DMS53 treated with DMSO at 0.1 percent for 48 hours (cell line): ENCODE data around the gene SHB.
A peak's percentile ranks its signal among the peaks of the same experiment; 100 is the strongest.

Experiments used
- DNase-seq: peaks from one replicate; lab custom pipeline; 2025; ENCODE audit not compliant: unreplicated experiment; lab: John Stamatoyannopoulos, UW

The SHB gene

DNA sequence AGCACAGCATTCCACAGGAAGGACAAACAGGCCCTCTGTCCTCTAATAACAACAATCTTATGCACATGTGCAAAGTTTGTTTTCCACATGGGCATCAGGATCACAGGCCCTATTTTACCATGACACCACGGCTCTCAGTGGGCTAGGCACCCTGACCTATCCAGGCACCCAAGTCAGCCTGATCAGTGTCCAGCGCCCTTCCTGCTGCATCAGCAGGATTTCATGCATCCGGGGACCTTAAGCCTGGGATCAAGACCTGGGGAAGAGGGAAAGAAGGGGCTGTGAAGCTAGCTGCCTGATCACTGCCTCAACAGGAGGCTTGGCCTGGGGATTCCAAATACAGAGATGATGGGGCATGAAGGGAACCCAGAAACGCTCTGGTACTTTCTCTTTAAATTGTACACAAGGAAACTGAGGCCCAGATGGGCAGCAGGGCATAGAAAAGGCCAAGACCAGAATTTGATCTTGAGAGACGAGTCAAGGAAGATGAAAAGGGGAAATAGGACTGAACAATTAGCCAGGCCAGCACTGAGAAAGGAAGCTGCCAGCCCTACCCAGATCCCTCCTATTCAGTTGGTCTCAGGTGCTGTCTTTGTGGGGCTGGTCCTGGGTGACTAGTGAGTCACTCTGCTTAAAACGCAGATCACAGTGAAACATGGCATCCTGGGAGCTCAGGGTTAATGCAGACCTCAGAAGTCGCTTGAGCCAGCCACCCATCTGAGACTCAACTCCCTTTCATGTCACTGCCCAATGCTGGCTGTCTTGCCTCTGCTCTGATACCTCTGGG lies 57.9 kb downstream of the SHB start:
- DNase-seq = no peak

DNA sequence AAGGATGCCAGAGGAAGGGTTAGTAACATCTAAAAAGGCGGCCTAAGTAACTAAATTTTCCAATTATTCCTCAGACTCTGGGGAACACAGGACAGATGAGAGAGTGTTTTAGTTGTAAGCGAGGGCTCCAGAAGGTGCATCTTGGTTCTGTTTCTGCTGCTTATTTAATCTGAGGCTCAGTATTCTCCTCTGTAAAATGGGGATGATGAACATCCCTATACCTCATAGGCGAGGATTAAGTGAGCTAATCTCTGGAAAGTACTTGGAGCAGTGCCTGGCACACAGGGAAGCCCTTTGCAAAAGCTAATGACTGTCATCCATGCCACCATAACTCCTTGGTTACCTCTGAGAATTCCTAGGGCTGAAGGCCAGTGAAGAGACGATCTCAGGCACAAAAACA lies 59.0 kb downstream of the SHB start:
- DNase-seq = no peak

- DNase-seq = no peak
Observed at GRCh38 chr9:38009035-38009501, 60.0 kb downstream of the SHB start.

- DNase-seq = peak; percentile 56
Observed at GRCh38 chr9:38008168-38009034, 60.6 kb downstream of the SHB start.

- no peak for DNase-seq
Observed at GRCh38 chr9:38007016-38007415, 62.0 kb downstream of the SHB start.

DNA sequence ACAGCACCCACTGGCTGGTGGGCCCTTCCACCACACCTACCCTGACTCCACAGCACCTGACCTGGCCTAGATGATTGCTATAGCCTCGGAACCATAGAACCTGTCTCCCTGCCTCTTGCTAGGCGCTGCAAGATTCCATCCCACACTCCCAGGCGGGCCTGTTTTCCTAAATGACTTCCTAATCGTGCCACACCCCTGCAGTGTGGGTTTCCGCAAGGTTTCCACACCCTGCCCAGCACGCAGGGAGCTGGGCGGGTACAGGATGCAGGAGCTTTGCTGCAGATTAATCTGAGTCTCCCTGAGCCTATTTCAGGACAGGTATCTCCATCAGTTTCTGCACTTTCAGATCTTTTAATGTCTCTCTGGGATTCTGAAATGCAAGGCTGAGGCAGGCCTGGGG lies 62.9 kb downstream of the SHB start:
- no peak for DNase-seq

DNA sequence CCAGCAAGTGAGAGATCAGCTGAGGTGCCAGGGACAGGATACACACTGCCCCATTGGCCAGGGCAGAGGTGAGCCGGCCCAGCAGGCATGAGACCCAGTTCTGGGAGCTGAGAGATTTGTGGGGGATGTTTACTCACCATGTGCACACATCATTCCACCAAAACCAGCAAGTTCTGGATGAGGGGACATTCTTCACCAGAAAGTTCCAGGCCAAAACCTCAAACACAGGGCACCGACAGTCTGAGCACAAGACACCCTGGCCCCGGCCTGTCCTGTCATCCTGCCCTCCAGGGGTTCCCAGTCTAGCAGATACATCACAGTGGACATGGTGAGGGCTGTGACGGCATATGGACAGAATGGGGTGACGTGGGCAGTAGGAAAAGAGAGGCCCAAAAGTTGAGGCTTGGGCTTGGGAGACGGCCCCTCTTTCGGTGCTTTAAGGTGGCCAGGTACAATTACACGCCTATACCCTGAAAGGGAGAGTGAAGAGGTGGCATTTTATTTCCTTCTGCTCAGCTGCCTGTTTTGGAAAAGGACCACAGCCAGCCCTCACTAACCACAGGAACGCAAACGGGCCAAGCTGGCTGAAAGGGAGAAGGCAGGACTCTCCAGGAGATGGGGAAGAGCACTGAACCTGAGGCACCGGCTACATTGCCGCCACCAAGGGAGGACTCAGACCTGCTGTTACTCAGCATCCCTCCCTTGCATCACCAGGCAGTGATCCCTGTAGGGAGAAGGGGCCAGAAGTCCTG lies 64.0 kb downstream of the SHB start:
- no peak for DNase-seq

GRCh38 chr9:38003946-38004808 lies 64.8 kb downstream of the SHB start:
- no peak for DNase-seq

GRCh38 chr9:38003230-38003629 lies 65.8 kb downstream of the SHB start:
- no peak for DNase-seq

DNA sequence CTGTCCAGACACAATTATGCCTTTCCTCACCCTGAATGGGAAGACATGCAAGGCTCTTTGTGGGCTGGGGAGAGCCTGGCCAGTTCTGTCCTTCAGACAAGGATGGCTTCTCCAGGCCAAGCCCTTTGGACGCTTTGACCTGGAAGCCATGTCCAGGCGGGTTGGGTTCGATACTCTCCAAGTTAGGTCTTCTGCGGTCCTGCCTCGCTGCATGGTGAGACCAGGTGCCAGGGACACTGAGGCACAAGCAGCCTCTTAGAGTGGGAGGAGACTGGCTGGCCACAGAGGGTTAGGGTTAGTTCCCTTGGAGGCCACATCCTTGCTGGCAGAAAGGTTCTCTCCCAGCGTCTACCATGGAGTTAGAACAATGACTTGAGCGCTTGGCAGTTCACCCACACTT lies 67.6 kb downstream of the SHB start:
- DNase-seq = no peak

DNA sequence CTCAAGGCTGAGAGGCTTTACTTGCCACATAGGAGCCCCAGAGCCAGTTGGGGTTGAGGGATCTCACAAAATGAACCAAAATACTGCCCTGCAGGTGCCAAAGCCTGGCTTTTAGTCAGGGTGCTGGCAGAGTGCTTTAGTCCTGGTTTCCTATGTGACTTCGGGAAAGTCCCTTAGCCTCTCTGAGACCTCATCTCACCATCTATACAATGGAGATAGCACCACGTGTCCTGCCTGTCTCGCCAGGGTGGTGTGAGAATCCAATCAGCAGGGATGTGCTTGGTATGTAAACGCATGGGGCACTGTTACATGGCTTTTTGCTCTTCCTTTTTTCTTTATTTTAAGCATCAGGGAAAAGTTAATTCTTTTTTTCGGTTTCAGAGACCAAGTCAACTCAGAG lies 68.3 kb downstream of the SHB start:
- DNase-seq = no peak

DNA sequence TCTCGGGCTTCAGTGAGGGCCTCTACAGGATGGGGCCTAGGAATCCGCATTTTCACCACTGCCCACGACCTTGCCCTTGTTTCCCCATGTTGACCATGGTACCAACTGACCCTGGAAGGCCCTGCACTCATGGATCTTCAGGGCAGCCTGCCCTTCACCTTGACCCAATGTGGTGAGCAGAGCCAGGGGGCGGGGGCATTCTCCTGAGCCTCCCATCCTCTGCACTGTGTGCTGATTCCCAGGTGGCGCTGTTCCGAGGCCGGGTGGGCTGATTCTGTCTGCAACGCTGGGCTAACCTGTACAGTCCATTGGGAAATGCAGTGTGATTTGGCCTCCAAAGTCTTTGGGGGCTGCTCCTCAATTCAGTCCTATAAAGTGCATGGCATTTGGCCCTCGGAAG lies 68.7 kb downstream of the SHB start:
- DNase-seq = no peak

- DNase-seq = no peak
Observed at GRCh38 chr9:37999588-38000189, 69.3 kb downstream of the SHB start.

GRCh38 chr9:37998881-37999587 lies 70.0 kb downstream of the SHB start:
- peak; percentile 9 for DNase-seq

DNA sequence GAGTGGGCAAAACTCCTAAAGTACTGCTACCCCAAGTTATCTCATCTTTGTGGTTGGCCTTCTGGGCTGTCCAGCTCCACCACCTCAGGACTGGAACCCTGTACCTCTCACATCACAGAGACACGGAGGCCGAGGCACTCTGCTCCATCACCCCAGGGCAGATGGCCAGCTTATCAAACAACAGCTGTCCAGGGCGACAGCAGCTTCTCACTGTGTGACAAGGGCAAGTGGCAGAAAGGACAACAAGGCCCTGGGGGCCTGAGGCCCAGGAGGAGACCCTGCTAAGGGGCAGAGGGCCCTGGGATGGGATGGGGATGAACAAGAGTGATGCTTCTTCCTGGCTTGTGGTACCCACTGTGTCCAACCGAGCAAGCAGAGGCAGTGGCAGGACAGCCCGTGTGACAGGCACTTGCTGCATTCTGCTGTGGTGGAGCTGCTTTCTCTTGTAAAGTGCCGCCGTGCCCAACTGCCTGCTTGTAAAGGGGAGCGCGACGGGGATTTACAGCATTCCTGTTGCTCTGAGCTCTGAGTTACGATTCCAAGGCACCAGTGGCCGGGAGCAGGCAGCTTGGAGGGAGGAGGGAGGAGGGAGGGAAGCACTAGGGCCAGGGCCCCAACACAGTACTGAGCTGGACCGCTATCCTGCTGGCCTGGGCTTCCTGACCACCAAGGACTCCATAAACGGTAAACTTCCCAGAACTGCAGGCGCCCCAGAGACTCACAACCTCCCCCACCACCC lies 71.2 kb downstream of the SHB start:
- DNase-seq = no peak

DNA sequence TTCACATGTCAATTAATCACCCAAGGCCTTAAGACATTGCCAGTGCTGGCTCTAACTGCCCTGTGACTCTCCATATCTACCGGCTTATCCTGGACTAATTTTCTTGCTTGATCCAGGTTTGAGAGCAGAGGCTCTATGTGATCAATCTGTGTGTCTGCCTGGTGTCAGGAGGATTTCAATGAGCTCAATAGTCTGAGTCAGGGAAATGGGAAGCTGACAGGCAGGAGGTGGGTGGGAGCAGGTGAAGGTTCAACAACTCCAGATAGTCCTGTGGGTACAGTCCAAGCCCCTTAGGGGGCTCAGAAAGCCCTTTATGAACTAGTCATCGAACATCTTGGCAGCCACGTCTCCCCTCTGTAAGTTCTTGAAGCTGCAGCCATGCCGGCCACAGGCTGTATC lies 72.2 kb downstream of the SHB start:
- no peak for DNase-seq

DNA sequence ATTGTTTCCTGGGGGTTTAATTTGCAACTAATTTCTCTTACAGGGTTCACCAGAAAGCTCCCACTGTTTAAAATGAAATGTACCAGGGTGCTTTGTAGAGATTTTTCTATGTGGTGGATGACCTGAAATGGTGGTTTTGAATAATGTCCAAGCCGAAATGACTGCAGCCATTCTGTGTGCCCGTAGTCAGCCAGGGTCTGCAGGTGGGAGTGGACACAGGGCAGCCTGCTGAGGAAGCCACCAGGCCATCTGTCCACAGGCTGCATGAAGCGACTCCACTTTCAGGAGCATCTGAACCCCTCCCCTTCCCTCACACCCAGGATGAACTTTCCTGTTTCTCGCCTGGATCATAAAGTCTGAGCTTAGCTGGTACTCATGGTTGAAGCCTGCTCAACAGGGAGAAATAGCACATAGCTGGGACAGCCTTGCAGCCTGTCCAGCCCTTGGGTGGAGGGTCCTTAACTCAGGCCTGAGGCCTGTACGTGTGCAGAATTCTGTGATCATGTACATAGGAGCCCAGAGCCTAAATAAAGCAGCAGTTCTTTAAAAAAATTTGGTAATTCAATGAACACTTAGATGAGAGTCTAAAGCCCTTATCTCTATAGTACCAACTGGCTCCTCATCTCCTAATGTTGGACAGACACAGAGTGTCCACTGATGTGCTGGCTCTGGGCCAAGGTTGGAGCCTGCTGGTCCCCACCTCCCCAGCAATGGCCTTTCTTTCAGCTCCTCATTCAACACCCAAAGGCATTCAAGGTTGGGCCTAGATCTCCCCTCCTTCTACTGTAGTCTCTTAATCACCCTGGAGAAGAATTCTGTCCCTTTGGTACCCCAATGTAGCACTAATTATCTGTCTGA lies 72.8 kb downstream of the SHB start:
- DNase-seq = no peak

GRCh38 chr9:37995348-37995737 lies 73.7 kb downstream of the SHB start:
- no peak for DNase-seq
